ENCODE measurements around the gene EML3. TPM values are rescaled to one million over a fixed set of nuclear protein-coding genes. Genes with fewer than 3 reads are reported as not detected.

EML3 gene
- total RNA-seq, 1 experiment from 2014 or later, result 51.1 TPM

- no peak for TF ChIP-seq MXD4 (CRISPR knock-in tag; IDR thresholded peaks at IDR 0.05; ENCODE audit: borderline replicate concordance)
Observed at GRCh38 chr11:62552485-62553079, 60.0 kb downstream of the EML3 start (continued).

Small RNA genes lying within 50 kb of the gene (microRNA-seq; reads per million reads assigned to microRNA genes)
- not detected for gene MIR6747 (ENCODE audit: borderline number of aligned reads)

Other genes with a start within 250 kb of the EML3 start
- gene SCGB1A1, start 193.7 kb downstream of the EML3 start, total RNA-seq (2021), result 1.1 to 1.6 TPM (median 1.2 TPM) in 3 replicates
- 10.9 to 21.0 TPM (median 11.5 TPM) in 3 replicates for gene AHNAK, start 66.0 kb downstream of the EML3 start, total RNA-seq (2021)
- gene EEF1G, start 38.9 kb downstream of the EML3 start, total RNA-seq (2021), result 1,667 to 1,857 TPM (median 1,846 TPM) in 3 replicates
- gene TUT1, start 21.3 kb downstream of the EML3 start, total RNA-seq (2021), result 35.3 to 40.0 TPM (median 37.3 TPM) in 3 replicates
- 101 to 115 TPM (median 103 TPM) in 3 replicates for gene MTA2, start 10.9 kb downstream of the EML3 start, total RNA-seq (2021)
- 0.78 to 1.6 TPM (median 0.94 TPM) in 3 replicates for gene ROM1, start 482 bp upstream of the EML3 start, total RNA-seq (2021)
- 41.2 to 43.9 TPM (median 43.3 TPM) in 3 replicates for gene B3GAT3, start 9.2 kb upstream of the EML3 start, total RNA-seq (2021)
- gene GANAB, start 33.8 kb upstream of the EML3 start, total RNA-seq (2021), result 323 to 350 TPM (median 327 TPM) in 3 replicates
- gene INTS5, start 40.5 kb upstream of the EML3 start, total RNA-seq (2021), result 28.9 to 32.7 TPM (median 31.9 TPM) in 3 replicates
- gene C11orf98, start 52.4 kb upstream of the EML3 start, total RNA-seq (2021), result 132 to 154 TPM (median 137 TPM) in 3 replicates
- 60.7 to 75.6 TPM (median 60.9 TPM) in 3 replicates for gene CSKMT, start 52.5 kb upstream of the EML3 start, total RNA-seq (2021)
- gene UQCC3, start 58.9 kb upstream of the EML3 start, total RNA-seq (2021), result 17.7 to 18.7 TPM (median 18.1 TPM) in 3 replicates
- gene LBHD1, start 59.5 kb upstream of the EML3 start, total RNA-seq (2021), result 4.2 to 6.3 TPM (median 5.1 TPM) in 3 replicates
- gene UBXN1, start 66.3 kb upstream of the EML3 start, total RNA-seq (2021), result 128 to 135 TPM (median 128 TPM) in 3 replicates
- 0.16 to 0.39 TPM (median 0.23 TPM) in 3 replicates for gene LRRN4CL, start 76.8 kb upstream of the EML3 start, total RNA-seq (2021)
- gene BSCL2, start 94.6 kb upstream of the EML3 start, total RNA-seq (2021), result 92.0 to 97.2 TPM (median 92.0 TPM) in 3 replicates
- 3.5 to 6.0 TPM (median 3.9 TPM) in 3 replicates for gene GNG3, start 94.9 kb upstream of the EML3 start, total RNA-seq (2021)
- 42.1 to 42.9 TPM (median 42.2 TPM) in 3 replicates for gene HNRNPUL2, start 114.7 kb upstream of the EML3 start, total RNA-seq (2021)
- 39.7 to 48.7 TPM (median 39.8 TPM) in 3 replicates for gene TTC9C, start 115.7 kb upstream of the EML3 start, total RNA-seq (2021)
- gene ZBTB3, start 141.4 kb upstream of the EML3 start, total RNA-seq (2021), result 82.3 to 88.1 TPM (median 88.0 TPM) in 3 replicates
- gene POLR2G, start 148.8 kb upstream of the EML3 start, total RNA-seq (2021), result 81.3 to 101 TPM (median 84.3 TPM) in 3 replicates
- gene TAF6L, start 158.6 kb upstream of the EML3 start, total RNA-seq (2021), result 33.8 to 42.1 TPM (median 36.3 TPM) in 3 replicates
- 21.4 to 23.6 TPM (median 22.2 TPM) in 3 replicates for gene TMEM179B, start 174.6 kb upstream of the EML3 start, total RNA-seq (2021)
- 25.5 to 26.4 TPM (median 25.9 TPM) in 3 replicates for gene TMEM223, start 179.2 kb upstream of the EML3 start, total RNA-seq (2021)
- 43.2 to 44.7 TPM (median 44.3 TPM) in 3 replicates for gene NXF1, start 192.7 kb upstream of the EML3 start, total RNA-seq (2021)
- 27.2 to 30.2 TPM (median 28.0 TPM) in 3 replicates for gene STX5, start 219.3 kb upstream of the EML3 start, total RNA-seq (2021)
- 0.44 TPM in 1 of 3 replicates, not detected in the others for gene TEX54, start 220.1 kb upstream of the EML3 start, total RNA-seq (2021)
- 82.7 to 110 TPM (median 85.2 TPM) in 3 replicates for gene WDR74, start 226.8 kb upstream of the EML3 start, total RNA-seq (2021)

All from WTC11 (cell line).